Mesenchymal stem cell (in vitro differentiated cells and primary cell): ENCODE results near the gene MACROD2.

Source experiments
- DNase-seq: peaks from one replicate; pipeline ENCODE4 v3.0.0-alpha.2; 2013
- H2AFZ ChIP-seq: one replicate; pipeline ENCODE4 v1.6.1; 2013; ENCODE audit warnings: low read depth, mild to moderate bottlenecking, control low read depth, inconsistent platforms, low read length, moderate library complexity
- H2AK5ac ChIP-seq: 2 replicates; pipeline ENCODE4 v1.6.1; 2013; ENCODE audit warnings: low read length, moderate library complexity, mild to moderate bottlenecking, inconsistent platforms; ENCODE audit not compliant: severe bottlenecking
- H2BK120ac ChIP-seq: one replicate; pipeline ENCODE4 v1.6.1; 2013; ENCODE audit warnings: low read depth, mild to moderate bottlenecking, inconsistent platforms, low read length, moderate library complexity
- H2BK12ac ChIP-seq, 2 experiments: one replicate each; pipeline ENCODE4 v1.6.1; 2013; ENCODE audit warnings: inconsistent platforms in 2 of 2, low read length in 2 of 2, mild to moderate bottlenecking in 2 of 2, moderate library complexity in 2 of 2, control low read depth in 1 of 2
- H2BK15ac ChIP-seq: one replicate; pipeline ENCODE4 v1.6.1; 2013; ENCODE audit warnings: mild to moderate bottlenecking, low read depth, inconsistent platforms; ENCODE audit not compliant: poor library complexity, severe bottlenecking
- H2BK5ac ChIP-seq: 2 replicates; pipeline ENCODE4 v1.6.1; 2013; ENCODE audit warnings: low read depth, mild to moderate bottlenecking, low read length, control low read depth, inconsistent platforms; ENCODE audit not compliant: poor library complexity, severe bottlenecking
- H3K14ac ChIP-seq, 2 experiments: one replicate each; pipeline ENCODE4 v1.6.1; 2013; ENCODE audit warnings: inconsistent platforms in 2 of 2, low read length in 2 of 2, control low read depth in 1 of 2, mild to moderate bottlenecking in 1 of 2, moderate library complexity in 1 of 2
- H3K18ac ChIP-seq, 2 experiments: one replicate each; pipeline ENCODE4 v1.6.1; 2013; ENCODE audit warnings: inconsistent platforms in 2 of 2, low read length in 2 of 2, control low read depth in 1 of 2, low read depth in 1 of 2, mild to moderate bottlenecking in 1 of 2
- H3K23ac ChIP-seq, 2 experiments: one replicate each; pipeline ENCODE4 v1.6.1; 2013; ENCODE audit warnings: inconsistent platforms in 2 of 2, low read length in 2 of 2, mild to moderate bottlenecking in 2 of 2, moderate library complexity in 2 of 2, control low read depth in 1 of 2
- H3K27ac ChIP-seq: 2 replicates; pipeline ENCODE4 v1.5.1; 2013; ENCODE audit warnings: mild to moderate bottlenecking, moderate library complexity, low read length, control low read depth, inconsistent platforms; ENCODE audit not compliant: poor library complexity, severe bottlenecking
- H3K27me3 ChIP-seq, 2 experiments: 2 replicates each; pipeline versions ENCODE4 v1.6.1 to v1.7.0; 2013; ENCODE audit warnings: low read length in 2 of 2, mild to moderate bottlenecking in 2 of 2, moderate library complexity in 2 of 2, control low read depth in 1 of 2, inconsistent platforms in 1 of 2; ENCODE audit not compliant: control insufficient read depth in 1 of 2, insufficient read depth in 1 of 2
- H3K36me3 ChIP-seq, 2 experiments: 2 replicates each; pipeline versions ENCODE4 v1.6.1 to v1.7.0; 2013; ENCODE audit warnings: low read length in 2 of 2, control low read depth in 1 of 2, inconsistent platforms in 1 of 2, low read depth in 1 of 2, mild to moderate bottlenecking in 1 of 2; ENCODE audit not compliant: insufficient read depth in 2 of 2, control insufficient read depth in 1 of 2
- H3K4ac ChIP-seq, 2 experiments: one replicate each; pipeline ENCODE4 v1.6.1; 2013; ENCODE audit warnings: inconsistent platforms in 2 of 2, low read length in 2 of 2, mild to moderate bottlenecking in 2 of 2, moderate library complexity in 2 of 2, control low read depth in 1 of 2, low read depth in 1 of 2
- H3K4me1 ChIP-seq: 2 replicates; pipeline ENCODE4 v1.6.1; 2013; ENCODE audit warnings: low read depth, low read length, control low read depth; ENCODE audit not compliant: control insufficient read depth, insufficient read depth
- H3K4me2 ChIP-seq: 2 replicates; pipeline ENCODE4 v1.6.1; 2013; ENCODE audit warnings: low read length, mild to moderate bottlenecking, inconsistent platforms; ENCODE audit not compliant: poor library complexity, severe bottlenecking
- H3K4me3 ChIP-seq, 2 experiments: 2 replicates each; pipeline versions ENCODE4 v1.5.1 to v1.7.0; 2013; ENCODE audit warnings: low read length in 2 of 2, mild to moderate bottlenecking in 2 of 2, control low read depth in 1 of 2, low read depth in 1 of 2; ENCODE audit not compliant: insufficient read depth in 1 of 2
- H3K79me1 ChIP-seq: replicated peaks from 2 replicates; pipeline ENCODE4 v1.6.1; 2013; ENCODE audit warnings: mild to moderate bottlenecking, control low read depth, low read length, inconsistent platforms; ENCODE audit not compliant: poor library complexity, severe bottlenecking
- H3K9ac ChIP-seq: 2 replicates; pipeline ENCODE4 v1.7.0; 2013; ENCODE audit warnings: mild to moderate bottlenecking, low read length, moderate library complexity
- H3K9me3 ChIP-seq: 2 replicates; pipeline ENCODE4 v1.7.0; 2013; ENCODE audit warnings: mild to moderate bottlenecking, low read length; ENCODE audit not compliant: control insufficient read depth
- H4K8ac ChIP-seq: one replicate; pipeline ENCODE4 v1.6.1; 2013; ENCODE audit warnings: inconsistent platforms, mild to moderate bottlenecking, low read length, moderate library complexity
- H4K91ac ChIP-seq: one replicate; pipeline ENCODE4 v1.6.1; 2013; ENCODE audit warnings: mild to moderate bottlenecking, low read length, inconsistent platforms
- WGBS: methylation state at CpG from one replicate; pipeline ENCODE4 v1.1.7; 2013; ENCODE audit warnings: mixed read lengths; 5-methylcytosine and 5-hydroxymethylcytosine counted together

Gene MACROD2

DNA sequence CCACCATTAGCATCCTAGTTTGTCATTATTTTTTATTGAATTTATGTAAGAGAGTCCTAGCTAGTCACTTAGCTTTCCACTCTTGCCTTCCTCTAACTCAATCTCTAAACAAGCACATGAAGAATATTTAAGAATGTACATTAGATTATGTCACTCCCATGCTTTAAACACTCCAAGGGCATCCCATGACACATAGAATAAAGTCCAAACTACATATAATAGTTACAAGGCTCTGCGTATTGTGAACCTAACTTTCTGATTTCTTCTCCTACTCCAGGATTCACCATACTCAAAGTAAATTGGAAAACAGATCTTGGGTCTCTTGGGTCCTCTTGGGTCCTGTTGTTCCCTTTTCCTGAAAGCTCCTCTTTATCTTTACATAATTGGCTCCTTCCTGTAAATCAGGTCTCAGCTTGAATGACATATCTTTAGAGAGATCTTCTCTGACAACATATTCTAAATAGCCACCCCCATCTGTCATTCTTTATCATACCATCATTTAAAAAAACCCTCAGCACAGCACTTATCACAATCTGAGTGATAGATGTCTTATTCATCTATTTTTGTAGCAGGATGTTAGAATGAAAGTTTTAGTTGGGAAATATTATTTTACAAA, 1384.5 kb downstream of the MACROD2 start:
- no peak overlapping the region for H2AFZ ChIP-seq
- H2BK12ac ChIP-seq = no peak overlapping the region
- H4K8ac ChIP-seq = no peak overlapping the region

DNA sequence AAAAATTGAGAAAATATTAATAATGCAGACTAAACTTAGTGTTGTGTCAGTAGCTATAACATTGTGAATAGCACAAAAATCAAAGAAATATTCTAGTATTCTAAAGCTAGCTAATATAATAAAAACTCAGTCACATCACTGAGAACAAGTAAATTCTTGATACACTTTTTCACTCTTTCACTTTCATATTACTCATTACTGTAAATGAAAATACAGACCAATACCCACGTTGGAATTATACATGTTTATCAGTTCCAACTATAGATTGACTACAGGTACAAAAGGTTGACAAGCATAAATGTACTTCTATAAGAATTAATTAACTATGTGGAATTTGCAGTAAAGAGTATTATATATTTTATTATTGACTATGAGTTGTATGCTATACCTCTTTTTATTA, 1385.5 kb downstream of the MACROD2 start:
- Histone ChIP-seq H3K4me2 (no peak overlapping the region), H4K91ac (no peak overlapping the region), H3K4me1 (no peaks in the 10 kb centered on the region), H3K4me3 (no peak overlapping the region), H2AK5ac (no peak overlapping the region), H2BK5ac (no peak overlapping the region), H3K4ac (no peak overlapping the region), H3K9me3 (no peaks in the 10 kb centered on the region), H3K79me1 (no peaks in the 10 kb centered on the region), H2BK12ac (no peak overlapping the region), H2BK120ac (no peak overlapping the region), H2AFZ (no peak overlapping the region), H3K36me3 (no peaks in the 10 kb centered on the region), H3K9ac (no peak overlapping the region), H3K23ac (no peak overlapping the region), H4K8ac (no peak overlapping the region), H3K27ac (no peak overlapping the region), H3K14ac (no peak overlapping the region), H3K27me3 (no peaks in the 10 kb centered on the region), H3K18ac (no peak overlapping the region), H2BK15ac (no peak overlapping the region)
- DNase-seq = no peak
- WGBS = no CpG with 5 or more reads among the region's 1 CpG

More for the DNA sequence above, 1384.5 kb downstream of the MACROD2 start:
- Histone ChIP-seq H2BK120ac (no peak overlapping the region), H2AK5ac (no peak overlapping the region), H3K4me2 (no peak overlapping the region), H3K14ac (no peak overlapping the region), H2BK5ac (no peak overlapping the region), H3K27me3 (no peaks in the 10 kb centered on the region), H3K27ac (no peak overlapping the region), H3K4me3 (no peak overlapping the region), H3K9ac (no peak overlapping the region), H3K23ac (no peak overlapping the region), H3K4me1 (no peaks in the 10 kb centered on the region), H4K91ac (no peak overlapping the region), H3K4ac (no peak overlapping the region), H3K18ac (no peak overlapping the region), H3K79me1 (no peaks in the 10 kb centered on the region), H3K9me3 (no peaks in the 10 kb centered on the region), H2BK15ac (no peak overlapping the region), H3K36me3 (no peaks in the 10 kb centered on the region)
- DNase-seq = no peak
- WGBS = 84% methylated on average over 1 of the region's 1 CpG

- Histone ChIP-seq H2AK5ac (no peak overlapping the region), H3K9me3 (no peaks in the 10 kb centered on the region), H4K91ac (no peak overlapping the region), H3K36me3 (no peaks in the 10 kb centered on the region), H2AFZ (no peak overlapping the region), H3K4me3 (no peak overlapping the region), H2BK120ac (no peak overlapping the region), H3K14ac (no peak overlapping the region), H2BK15ac (no peak overlapping the region), H3K27ac (no peak overlapping the region), H3K9ac (no peak overlapping the region), H3K27me3 (peaks cover 0 to 3% of the 10 kb centered on the region in 2 experiments), H4K8ac (no peak overlapping the region), H3K23ac (no peak overlapping the region), H3K18ac (no peak overlapping the region), H2BK5ac (no peak overlapping the region), H3K4me2 (no peak overlapping the region), H2BK12ac (no peak overlapping the region), H3K4me1 (no peaks in the 10 kb centered on the region), H3K4ac (no peak overlapping the region), H3K79me1 (no peaks in the 10 kb centered on the region)
- no peak for DNase-seq
Measured at GRCh38 chr20:15387228-15387627, 1391.9 kb downstream of the MACROD2 start.

- Histone ChIP-seq H3K4me1 (peaks cover 1% of the 10 kb centered on the region), H3K4me3 (no peak overlapping the region), H3K9ac (no peak overlapping the region), H3K9me3 (no peaks in the 10 kb centered on the region), H4K8ac (no peak overlapping the region), H3K36me3 (no peaks in the 10 kb centered on the region), H3K18ac (no peak overlapping the region), H2BK120ac (no peak overlapping the region), H2AFZ (no peak overlapping the region), H2BK5ac (no peak overlapping the region), H3K27me3 (peaks cover 0 to 3% of the 10 kb centered on the region in 2 experiments), H3K79me1 (no peaks in the 10 kb centered on the region), H3K23ac (no peak overlapping the region), H2BK12ac (no peak overlapping the region), H3K27ac (no peak overlapping the region), H3K4ac (no peak overlapping the region), H3K14ac (no peak overlapping the region), H4K91ac (no peak overlapping the region), H2AK5ac (no peak overlapping the region), H3K4me2 (no peak overlapping the region), H2BK15ac (no peak overlapping the region)
- no peak for DNase-seq
- WGBS = 77% methylated on average over 3 of the region's 3 CpGs
Measured at GRCh38 chr20:15395457-15395856, 1400.1 kb downstream of the MACROD2 start.
